Neural crest cell (in vitro differentiated cells): ENCODE results near the gene NOB1. TPM values are rescaled to one million over a fixed set of nuclear protein-coding genes. Genes with fewer than 3 reads are reported as not detected.
A peak's percentile ranks its signal among the peaks of the same experiment; 100 is the strongest.

ENCODE experiments used
- DNase-seq: peaks from one replicate; pipeline ENCODE4 v3.0.0; 2021; ENCODE audit warnings: low read depth, mixed read lengths, low spot score
- H3K27ac Mint-ChIP-seq: one replicate; pipeline ENCODE4 v1.8.0; 2021; ENCODE audit warnings: mild to moderate bottlenecking, mixed read lengths; ENCODE audit not compliant: unreplicated experiment
- H3K27me3 Mint-ChIP-seq: 2 replicates; pipeline ENCODE4 v1.8.0; 2021; ENCODE audit warnings: low read depth, mild to moderate bottlenecking, mixed read lengths
- H3K36me3 Mint-ChIP-seq: 2 replicates; pipeline ENCODE4 v1.8.0; 2021; ENCODE audit warnings: low read depth, mild to moderate bottlenecking, mixed read lengths
- H3K4me1 Mint-ChIP-seq: 2 replicates; pipeline ENCODE4 v1.8.0; 2021; ENCODE audit warnings: mixed read lengths
- H3K4me3 Mint-ChIP-seq: one replicate; pipeline ENCODE4 v1.8.0; 2021; ENCODE audit warnings: mild to moderate bottlenecking, mixed read lengths
- H3K9me3 Mint-ChIP-seq: 2 replicates; pipeline ENCODE4 v1.8.0; 2021; ENCODE audit warnings: mixed read lengths
- CTCF ChIP-seq: fragments of 200-600 bp; sonication (generic); conservative IDR thresholded peaks from 2 replicates; pipeline ENCODE4 v1.5.0; 2021; ENCODE audit warnings: antibody characterized with exemption, mild to moderate bottlenecking
- total RNA-seq: library from RNA; stranded (reverse); gene quantifications from 2 replicates; pipeline ENCODE4 v1.2.1, GENCODE V29; 2021

The NOB1 gene
- total RNA-seq, 1 donor from 2014 or later = 60.1 TPM

- Mint-ChIP-seq H3K4me1 (peaks cover 43% of the 10 kb centered on the region), H3K27ac (no peak overlapping the region)
These were observed 33.2 kb downstream of the NOB1 start for GRCh38 chr16:69721441-69721957.

GRCh38 chr16:69720822-69721430 is 33.8 kb downstream of the NOB1 start:
- Mint-ChIP-seq H3K9me3 (no peaks in the 10 kb centered on the region), H3K27ac (no peak overlapping the region), H3K27me3 (no peaks in the 10 kb centered on the region), H3K4me3 (no peak overlapping the region), H3K4me1 (peaks cover 38% of the 10 kb centered on the region), H3K36me3 (peaks cover 2% of the 10 kb centered on the region)
- DNase-seq = no peak
- TF ChIP-seq CTCF = no peak

More at GRCh38 chr16:69721441-69721957, 33.2 kb downstream of the NOB1 start:
- TF ChIP-seq CTCF = no peak
- no peak for DNase-seq
- peaks cover 2% of the 10 kb centered on the region for H3K36me3 Mint-ChIP-seq
- H3K27me3 Mint-ChIP-seq = no peaks in the 10 kb centered on the region
- peak overlapping the region; percentile 47 for H3K4me3 Mint-ChIP-seq
- H3K9me3 Mint-ChIP-seq = no peaks in the 10 kb centered on the region

- Mint-ChIP-seq H3K27me3 (no peaks in the 10 kb centered on the region), H3K9me3 (no peaks in the 10 kb centered on the region), H3K36me3 (peaks cover 4% of the 10 kb centered on the region), H3K4me1 (peaks cover 16% of the 10 kb centered on the region), H3K4me3 (peak overlapping the region; percentile 13), H3K27ac (peak overlapping the region; percentile 5)
- no peak for TF ChIP-seq CTCF
- no peak for DNase-seq
These were observed 36.5 kb downstream of the NOB1 start for GRCh38 chr16:69718111-69718764.

- Mint-ChIP-seq H3K27ac (peak overlapping the region; percentile 92), H3K4me1 (peaks cover 8% of the 10 kb centered on the region), H3K9me3 (no peaks in the 10 kb centered on the region), H3K36me3 (peaks cover 6% of the 10 kb centered on the region), H3K27me3 (no peaks in the 10 kb centered on the region), H3K4me3 (peak overlapping the region; percentile 25)
- no peak for DNase-seq
- no peak for TF ChIP-seq CTCF
These were observed 37.7 kb downstream of the NOB1 start for GRCh38 chr16:69717066-69717465.

- no peaks in the 10 kb centered on the region for H3K27me3 Mint-ChIP-seq
- no peaks in the 10 kb centered on the region for H3K9me3 Mint-ChIP-seq
- DNase-seq = no peak
- no peak overlapping the region for H3K4me3 Mint-ChIP-seq
- peaks cover 8% of the 10 kb centered on the region for H3K4me1 Mint-ChIP-seq
- peak overlapping the region; percentile 6 for H3K27ac Mint-ChIP-seq
- TF ChIP-seq CTCF = peak; percentile 15
- H3K36me3 Mint-ChIP-seq = peaks cover 6% of the 10 kb centered on the region
These were observed 41.7 kb downstream of the NOB1 start for GRCh38 chr16:69712914-69713581.
